ENCODE data around the gene EHD3. TPM values are rescaled to one million over a fixed set of nuclear protein-coding genes. Genes with fewer than 3 reads are reported as not detected.
A peak's percentile ranks its signal among the peaks of the same experiment; 100 is the strongest.
"Not testable (repeated sequence)": the region's sequence is repeated elsewhere in the genome, so short reads cannot be mapped to it uniquely, and the experiment has no call there.

The EHD3 gene
- total RNA-seq, 2 donors from 2014 or later = 1.1 TPM

DNA sequence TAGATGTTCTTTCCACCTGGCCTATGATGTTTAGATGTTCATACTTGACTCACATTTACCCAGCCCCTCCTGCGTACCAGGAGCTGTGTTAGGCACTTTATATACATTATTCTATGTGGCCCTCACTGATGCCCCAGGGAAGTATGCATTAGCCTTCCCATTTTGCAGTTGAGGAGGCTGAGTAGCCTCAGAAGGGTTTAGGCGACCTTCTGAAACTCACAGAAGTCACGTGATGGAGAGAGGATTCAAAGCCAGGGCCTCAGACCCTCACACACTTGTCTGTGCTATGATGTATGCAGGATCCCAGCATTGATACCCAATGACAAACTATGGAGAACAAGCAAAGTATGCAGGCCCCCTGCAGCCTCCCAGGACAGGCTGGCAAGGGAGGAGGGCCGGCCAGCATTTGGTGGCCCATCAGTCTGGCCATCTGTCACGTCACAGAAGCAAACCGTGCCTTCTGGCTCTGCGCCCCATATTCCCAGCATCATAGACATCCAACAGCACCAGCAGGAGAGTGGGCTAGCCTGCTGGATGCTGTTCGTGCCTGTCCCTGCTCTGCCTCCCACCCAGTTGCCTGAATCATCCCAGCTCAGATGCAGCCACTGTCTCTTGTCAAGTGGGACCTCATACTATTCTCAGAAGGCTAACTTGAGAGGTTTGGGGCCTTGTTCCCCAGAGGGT, 33.6 kb downstream of the EHD3 start:
- Mint-ChIP-seq H3K4me1 (peaks cover 4% of the 10 kb centered on the region), H3K9me3 (no peaks in the 10 kb centered on the region), H3K36me3 (ENCODE audit: low read depth) (no peaks in the 10 kb centered on the region), H3K27ac (no peak overlapping the region), H3K4me3 (no peak overlapping the region), H3K27me3 (no peaks in the 10 kb centered on the region)
- no peak for ATAC-seq (replicated peaks)

- Mint-ChIP-seq H3K4me1 (peaks cover 4% of the 10 kb centered on the region), H3K9me3 (no peaks in the 10 kb centered on the region), H3K27ac (no peak overlapping the region)
These were observed 34.4 kb downstream of the EHD3 start for GRCh38 chr2:31268344-31268743.

DNA sequence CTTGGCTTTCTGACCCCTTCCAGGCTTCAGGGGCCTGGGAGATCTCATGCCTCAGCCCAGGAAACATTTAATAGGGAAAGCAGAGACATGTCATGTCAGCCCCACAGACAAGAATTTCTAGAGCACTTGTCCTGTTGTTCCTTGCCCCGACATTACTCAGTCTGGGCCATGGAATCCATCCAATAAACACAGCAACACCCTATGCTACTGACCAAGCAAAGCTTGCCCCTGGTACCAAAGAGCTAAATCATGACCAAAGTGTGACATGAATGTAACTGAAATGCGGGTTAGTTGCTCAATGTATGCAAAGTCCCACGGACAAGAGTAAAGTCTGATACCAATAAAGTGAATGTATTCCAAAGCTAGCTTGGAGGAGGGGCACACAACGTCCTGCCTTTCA, 35.1 kb downstream of the EHD3 start:
- Mint-ChIP-seq H3K36me3 (ENCODE audit: low read depth) (no peaks in the 10 kb centered on the region), H3K4me1 (peaks cover 4% of the 10 kb centered on the region), H3K9me3 (no peaks in the 10 kb centered on the region), H3K27me3 (peaks cover 9% of the 10 kb centered on the region), H3K4me3 (no peak overlapping the region), H3K27ac (no peak overlapping the region)
- no peak for ATAC-seq (replicated peaks)

More at GRCh38 chr2:31268344-31268743, 34.4 kb downstream of the EHD3 start:
- no peaks in the 10 kb centered on the region for H3K36me3 Mint-ChIP-seq (ENCODE audit: low read depth)
- peaks cover 4% of the 10 kb centered on the region for H3K27me3 Mint-ChIP-seq
- no peak overlapping the region for H3K4me3 Mint-ChIP-seq
- ATAC-seq (replicated peaks) = no peak

DNA sequence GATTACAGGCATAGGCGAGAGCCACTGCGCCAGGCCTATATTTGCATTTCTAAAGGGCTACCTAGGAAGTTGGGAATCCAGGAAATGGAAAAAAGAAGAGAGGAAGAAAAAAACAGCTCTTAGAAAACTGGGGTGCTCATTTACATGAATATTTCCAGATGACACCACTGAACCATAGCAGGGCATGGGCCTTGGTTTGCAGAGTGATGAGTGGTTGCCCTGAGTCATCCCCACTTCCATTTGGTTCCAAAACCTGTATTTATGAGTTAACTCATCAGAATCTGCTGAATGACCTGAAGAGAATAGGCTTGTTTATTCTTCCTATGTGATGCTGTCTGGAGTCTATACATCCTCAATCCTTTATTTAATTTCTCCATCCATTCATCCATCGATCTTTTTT, 36.2 kb downstream of the EHD3 start:
- Mint-ChIP-seq H3K27me3 (peaks cover 17% of the 10 kb centered on the region), H3K4me3 (no peak overlapping the region), H3K4me1 (peaks cover 4% of the 10 kb centered on the region), H3K27ac (no peak overlapping the region), H3K36me3 (ENCODE audit: low read depth) (no peaks in the 10 kb centered on the region), H3K9me3 (no peaks in the 10 kb centered on the region)
- ATAC-seq (replicated peaks) = peak; percentile 84

GRCh38 chr2:31270822-31271231, 36.9 kb downstream of the EHD3 start:
- H3K36me3 Mint-ChIP-seq (ENCODE audit: low read depth) = no peaks in the 10 kb centered on the region

DNA sequence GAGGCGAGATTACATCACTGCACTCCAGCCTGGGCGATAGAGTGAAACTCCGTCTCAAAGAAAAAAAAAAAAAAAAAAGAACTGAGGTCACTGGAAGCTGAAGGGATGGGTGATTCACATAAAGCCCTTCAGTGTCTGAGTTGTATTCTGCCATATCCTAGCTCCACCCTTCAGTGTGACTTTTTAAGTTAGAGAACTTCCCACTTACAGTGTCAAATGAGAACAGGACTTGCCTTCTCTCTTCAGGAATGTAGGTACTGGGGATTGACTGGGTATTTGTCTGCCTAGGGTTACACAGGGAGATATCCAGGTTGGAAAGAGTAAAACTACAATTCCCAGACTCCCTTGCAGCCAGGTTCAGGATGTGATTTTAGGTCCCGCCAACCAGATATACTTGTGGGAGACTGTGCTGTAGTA, 37.9 kb downstream of the EHD3 start:
- ATAC-seq (replicated peaks) = no peak
- no peak overlapping the region for H3K27ac Mint-ChIP-seq
- H3K36me3 Mint-ChIP-seq (ENCODE audit: low read depth) = no peaks in the 10 kb centered on the region
- H3K4me1 Mint-ChIP-seq = peaks cover 4% of the 10 kb centered on the region
- peaks cover 19% of the 10 kb centered on the region for H3K27me3 Mint-ChIP-seq
- H3K4me3 Mint-ChIP-seq = no peak overlapping the region
- no peaks in the 10 kb centered on the region for H3K9me3 Mint-ChIP-seq

More at GRCh38 chr2:31270822-31271231, 36.9 kb downstream of the EHD3 start:
- Mint-ChIP-seq H3K9me3 (no peaks in the 10 kb centered on the region), H3K4me1 (peaks cover 4% of the 10 kb centered on the region), H3K27ac (no peak overlapping the region), H3K27me3 (peaks cover 19% of the 10 kb centered on the region), H3K4me3 (no peak overlapping the region)
- ATAC-seq (replicated peaks) = no peak

DNA sequence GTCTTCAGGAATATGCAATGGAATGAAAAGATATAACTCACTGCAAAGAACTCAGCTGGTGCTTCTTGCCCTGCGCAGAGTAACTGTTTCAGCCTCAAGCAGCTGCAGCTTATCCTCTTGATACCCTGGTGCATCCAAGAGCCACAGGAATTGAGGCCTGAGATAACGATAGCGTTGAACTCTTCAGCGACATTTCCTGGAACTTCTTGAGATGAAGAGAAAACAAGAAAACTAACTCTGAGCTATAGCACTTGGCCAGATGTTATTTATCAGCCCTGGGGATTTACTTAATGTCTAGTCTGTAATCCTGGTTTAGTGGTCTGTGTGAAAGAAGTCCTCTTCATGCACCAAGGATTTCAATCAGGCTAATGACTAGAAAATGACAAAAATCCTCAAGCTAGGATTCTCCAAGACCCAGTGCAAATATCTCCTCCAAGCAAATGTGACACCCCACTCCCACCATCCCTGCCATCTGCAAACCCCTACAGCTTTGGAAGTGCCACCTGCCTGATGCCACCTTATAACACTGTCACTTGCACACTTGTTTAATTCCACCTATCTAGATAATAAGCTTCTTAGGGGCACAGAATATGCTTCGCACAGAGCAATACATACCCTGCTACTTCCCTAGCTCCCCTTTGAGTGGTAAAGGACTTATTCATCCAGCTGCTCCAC, 40.6 kb downstream of the EHD3 start:
- no peak for ATAC-seq (replicated peaks)
- peaks cover 19% of the 10 kb centered on the region for H3K27me3 Mint-ChIP-seq
- H3K9me3 Mint-ChIP-seq = no peaks in the 10 kb centered on the region
- H3K4me3 Mint-ChIP-seq = no peak overlapping the region
- H3K36me3 Mint-ChIP-seq (ENCODE audit: low read depth) = no peaks in the 10 kb centered on the region
- peaks cover 4% of the 10 kb centered on the region for H3K4me1 Mint-ChIP-seq
- no peak overlapping the region for H3K27ac Mint-ChIP-seq

DNA sequence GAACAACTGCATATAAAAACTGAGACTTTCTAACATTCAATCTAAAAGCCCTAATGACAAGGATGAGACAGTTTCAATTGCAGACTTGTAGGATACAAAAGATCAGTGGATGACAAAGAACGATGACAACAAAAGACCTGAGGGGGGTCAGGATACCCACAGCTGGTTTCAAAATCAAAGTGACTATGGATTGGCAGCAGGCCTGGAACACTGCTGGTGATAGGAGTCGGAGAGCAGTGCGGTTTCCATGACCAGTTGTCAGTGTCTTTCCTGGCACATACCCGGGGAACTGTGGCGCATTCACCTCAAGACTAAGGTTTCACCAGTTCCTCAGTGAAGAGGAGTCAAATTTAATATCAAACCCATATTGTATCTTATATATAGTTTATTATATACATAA, 42.0 kb downstream of the EHD3 start:
- Mint-ChIP-seq H3K4me1 (no peaks in the 10 kb centered on the region), H3K27me3 (peaks cover 19% of the 10 kb centered on the region), H3K9me3 (no peaks in the 10 kb centered on the region), H3K4me3 (no peak overlapping the region), H3K36me3 (ENCODE audit: low read depth) (no peaks in the 10 kb centered on the region), H3K27ac (no peak overlapping the region)
- no peak for ATAC-seq (replicated peaks)

- Mint-ChIP-seq H3K4me1 (no peaks in the 10 kb centered on the region), H3K9me3 (no peaks in the 10 kb centered on the region), H3K27ac (no peak overlapping the region), H3K36me3 (ENCODE audit: low read depth) (no peaks in the 10 kb centered on the region), H3K27me3 (peaks cover 19% of the 10 kb centered on the region), H3K4me3 (no peak overlapping the region)
- no peak for ATAC-seq (replicated peaks)
These were observed 43.7 kb downstream of the EHD3 start for GRCh38 chr2:31277621-31278020.

DNA sequence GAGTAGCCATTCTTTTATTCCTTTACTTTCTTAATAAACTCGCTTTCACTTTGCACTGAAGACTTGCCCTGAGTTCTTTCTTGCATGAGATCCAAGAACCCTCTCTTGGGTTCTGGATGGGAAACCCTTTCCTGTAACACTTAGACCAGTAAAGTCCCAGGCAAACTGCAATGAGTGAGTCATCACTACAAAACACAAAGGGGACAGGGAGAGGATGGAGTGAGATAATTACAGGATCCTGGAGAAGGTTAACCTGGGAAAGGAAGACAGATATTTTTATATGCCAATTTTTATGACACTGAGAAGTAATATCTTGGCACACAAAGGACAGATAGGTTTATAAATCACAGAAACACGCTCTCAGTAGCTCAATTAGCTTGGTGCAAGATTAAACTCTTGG, 48.7 kb downstream of the EHD3 start:
- ATAC-seq (replicated peaks) = peak; percentile 18
- H3K27me3 Mint-ChIP-seq = no peaks in the 10 kb centered on the region
- no peak overlapping the region for H3K4me3 Mint-ChIP-seq
- H3K4me1 Mint-ChIP-seq = peaks cover 12% of the 10 kb centered on the region
- no peaks in the 10 kb centered on the region for H3K36me3 Mint-ChIP-seq (ENCODE audit: low read depth)
- peak overlapping the region; percentile 65 for H3K27ac Mint-ChIP-seq
- H3K9me3 Mint-ChIP-seq = no peaks in the 10 kb centered on the region

GRCh38 chr2:31283193-31283919, 49.4 kb downstream of the EHD3 start:
- peak overlapping the region; percentile 8 for H3K4me3 Mint-ChIP-seq
- peaks cover 12% of the 10 kb centered on the region for H3K4me1 Mint-ChIP-seq
- not testable (repeated sequence) for H3K27me3 Mint-ChIP-seq; H3K36me3 Mint-ChIP-seq (ENCODE audit: low read depth); H3K9me3 Mint-ChIP-seq
- peak overlapping the region; percentile 65 for H3K27ac Mint-ChIP-seq
- peak; percentile 88 for ATAC-seq (replicated peaks)

GRCh38 chr2:31284107-31284506, 50.2 kb downstream of the EHD3 start:
- Mint-ChIP-seq H3K4me1 (peaks cover 12% of the 10 kb centered on the region), H3K9me3 (no peaks in the 10 kb centered on the region), H3K27me3 (no peaks in the 10 kb centered on the region), H3K27ac (peak overlapping the region; percentile 65), H3K36me3 (ENCODE audit: low read depth) (no peaks in the 10 kb centered on the region), H3K4me3 (peak overlapping the region; percentile 8)
- no peak for ATAC-seq (replicated peaks)

GRCh38 chr2:31286230-31286629, 52.3 kb downstream of the EHD3 start:
- Mint-ChIP-seq H3K27ac (no peak overlapping the region), H3K4me1 (peaks cover 12% of the 10 kb centered on the region), H3K27me3 (no peaks in the 10 kb centered on the region), H3K36me3 (ENCODE audit: low read depth) (no peaks in the 10 kb centered on the region), H3K4me3 (no peak overlapping the region), H3K9me3 (no peaks in the 10 kb centered on the region)
- ATAC-seq (replicated peaks) = no peak

- H3K27me3 Mint-ChIP-seq = no peaks in the 10 kb centered on the region
- H3K36me3 Mint-ChIP-seq (ENCODE audit: low read depth) = no peaks in the 10 kb centered on the region
- no peak for ATAC-seq (replicated peaks)
- no peaks in the 10 kb centered on the region for H3K9me3 Mint-ChIP-seq
- H3K4me1 Mint-ChIP-seq = peaks cover 12% of the 10 kb centered on the region
- no peak overlapping the region for H3K4me3 Mint-ChIP-seq
- H3K27ac Mint-ChIP-seq = no peak overlapping the region
These were observed 53.1 kb downstream of the EHD3 start for GRCh38 chr2:31286961-31287550.

Data from activated T-helper 17 cell treated with anti-CD3 and anti-CD28 coated beads, Interleukin-2, amount 50 U/mL, for 72 hours (primary cell).